Spleen (tissue), 7 donors: ENCODE measurements around the gene KLHL41.

Source experiments
- CTCF ChIP-seq, 11 experiments: fragments of 200-600 bp in 7 of 11; fragments of 450-650 bp in 4 of 11; sonication (generic) in 4 of 11; IDR thresholded peaks in 8 of 11; conservative IDR thresholded peaks in 3 of 11; 1 replicate in 7 of 11; 2 replicates in 4 of 11; pipeline versions ENCODE4 v1.4.0 to v1.8.0; 2016 to 2021; ENCODE audit warnings: antibody characterized with exemption in 11 of 11, inconsistent platforms in 4 of 11, mild to moderate bottlenecking in 1 of 11
- POLR2AphosphoS5 ChIP-seq, 3 donors: sonication (generic); formaldehyde crosslinking; IDR thresholded peaks; one replicate each; pipeline ENCODE4 v1.5.1; 2017; ENCODE audit warnings: antibody characterized with exemption in 3 of 3
- donor health status: DM: no; HTN: no; CAD: no; lungs with moderate emphysema.
- donor health status: DM: no; HTN: no; CAD: no.
- donor health status: DM: no; HTN: no; CAD: no.

GRCh38 chr2:169572189-169572588, 62.7 kb downstream of the KLHL41 start:
- TF ChIP-seq CTCF (IDR thresholded peaks at IDR 0.05 in 8 of 11, conservative IDR thresholded peaks at IDR 0.05 in 3 of 11) (no peak), POLR2AphosphoS5 (IDR thresholded peaks at IDR 0.05) (no peak)
